Coronary artery (tissue), 2 donors: Measurements from ENCODE around the gene ZNF592.

ENCODE experiments used
- DNase-seq: peaks from one replicate; pipeline ENCODE4 v3.0.0-alpha.2; 2017; ENCODE audit warnings: low spot score
- H3K27ac ChIP-seq, 2 donors: fragments of 200-600 bp; sonication (generic); one replicate each; pipeline ENCODE4 v1.5.1; 2016 to 2019
- H3K4me3 ChIP-seq: fragments of 200-600 bp; sonication (generic); 2 replicates; pipeline ENCODE4 v1.5.1; 2016; ENCODE audit warnings: mild to moderate bottlenecking, moderate library complexity
- CTCF ChIP-seq: fragments of 200-600 bp; sonication (generic); IDR thresholded peaks from one replicate; pipeline ENCODE4 v1.5.1; 2019; ENCODE audit warnings: antibody characterized with exemption

The ZNF592 gene

DNA sequence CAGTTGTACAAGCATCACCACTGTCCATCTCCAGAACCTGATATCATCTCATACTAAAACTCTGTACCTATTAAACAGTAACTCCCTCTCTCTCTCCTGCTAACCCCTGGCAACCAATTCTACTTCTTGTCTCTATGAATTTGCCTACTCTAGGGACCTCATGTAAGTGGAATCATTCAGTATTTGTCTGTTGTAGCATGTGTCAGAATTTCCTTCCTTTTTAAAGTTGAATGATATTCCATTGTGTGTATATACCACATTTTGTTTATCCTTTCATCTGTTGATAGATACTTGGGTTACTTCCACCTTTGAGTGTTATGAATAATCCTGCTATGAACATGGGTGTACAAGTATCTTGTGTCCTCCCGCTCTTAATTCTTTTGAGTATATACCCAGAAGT is 16.6 kb downstream of the ZNF592 start:
- no peak for TF ChIP-seq CTCF
- DNase-seq: no peak

GRCh38 chr15:84765675-84766074 is 17.3 kb downstream of the ZNF592 start:
- TF ChIP-seq CTCF: no peak
- no peak overlapping the region for H3K4me3 ChIP-seq
- H3K27ac ChIP-seq: no peak overlapping the region
- no peak for DNase-seq

More for the DNA sequence above, 16.6 kb downstream of the ZNF592 start:
- Histone ChIP-seq H3K4me3 (no peak overlapping the region), H3K27ac (no peak overlapping the region)

- no peak overlapping the region for H3K27ac ChIP-seq
- H3K4me3 ChIP-seq: no peak overlapping the region
- no peak for TF ChIP-seq CTCF
- no peak for DNase-seq
Measured at GRCh38 chr15:84766461-84767035, 18.2 kb downstream of the ZNF592 start.

DNA sequence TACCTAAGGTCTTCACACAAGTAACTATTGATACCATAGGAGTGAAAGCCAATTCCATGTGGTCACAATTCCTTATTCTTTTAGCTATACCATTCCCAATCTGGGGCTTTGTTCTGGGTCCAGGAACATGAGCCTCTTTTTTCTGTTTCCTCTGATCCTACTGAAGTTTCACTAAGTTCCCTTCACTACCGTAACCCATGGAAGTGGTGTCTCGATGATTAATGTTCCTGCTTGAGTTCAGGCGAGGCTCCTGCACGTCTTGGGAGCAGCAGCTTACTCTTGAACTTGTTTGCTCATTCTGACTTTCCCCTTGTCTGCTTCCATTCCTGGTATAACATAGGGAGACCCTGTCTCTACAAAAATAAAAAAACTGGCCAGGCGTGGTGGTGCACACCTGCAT is 23.6 kb downstream of the ZNF592 start:
- H3K27ac ChIP-seq: no peak overlapping the region
- DNase-seq: no peak
- no peak overlapping the region for H3K4me3 ChIP-seq
- no peak for TF ChIP-seq CTCF

DNA sequence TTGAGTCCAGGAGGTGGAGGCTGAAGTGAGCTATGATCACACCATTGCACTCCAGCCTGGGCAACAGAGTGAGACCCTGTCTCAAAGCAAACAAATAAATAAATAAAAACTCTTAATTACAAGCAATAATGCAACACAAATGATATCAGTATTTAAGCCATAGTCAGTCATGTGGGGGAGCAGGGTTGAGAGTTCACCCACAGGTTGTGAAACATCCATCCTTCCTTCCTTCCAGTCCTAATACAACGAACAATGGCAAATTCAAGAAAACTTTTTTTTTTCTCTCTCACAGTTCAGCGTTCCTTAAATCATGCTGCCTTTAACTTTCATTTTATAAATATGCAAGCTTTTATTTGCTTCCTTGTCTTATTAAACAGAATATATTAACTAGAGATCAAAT is 24.1 kb downstream of the ZNF592 start:
- no peak for TF ChIP-seq CTCF
- no peak for DNase-seq
- no peak overlapping the region for H3K27ac ChIP-seq
- no peak overlapping the region for H3K4me3 ChIP-seq

- Histone ChIP-seq H3K4me3 (no peak overlapping the region), H3K27ac (no peak overlapping the region)
- DNase-seq: no peak
- TF ChIP-seq CTCF: no peak
Measured at GRCh38 chr15:84773716-84774115, 25.3 kb downstream of the ZNF592 start.

DNA sequence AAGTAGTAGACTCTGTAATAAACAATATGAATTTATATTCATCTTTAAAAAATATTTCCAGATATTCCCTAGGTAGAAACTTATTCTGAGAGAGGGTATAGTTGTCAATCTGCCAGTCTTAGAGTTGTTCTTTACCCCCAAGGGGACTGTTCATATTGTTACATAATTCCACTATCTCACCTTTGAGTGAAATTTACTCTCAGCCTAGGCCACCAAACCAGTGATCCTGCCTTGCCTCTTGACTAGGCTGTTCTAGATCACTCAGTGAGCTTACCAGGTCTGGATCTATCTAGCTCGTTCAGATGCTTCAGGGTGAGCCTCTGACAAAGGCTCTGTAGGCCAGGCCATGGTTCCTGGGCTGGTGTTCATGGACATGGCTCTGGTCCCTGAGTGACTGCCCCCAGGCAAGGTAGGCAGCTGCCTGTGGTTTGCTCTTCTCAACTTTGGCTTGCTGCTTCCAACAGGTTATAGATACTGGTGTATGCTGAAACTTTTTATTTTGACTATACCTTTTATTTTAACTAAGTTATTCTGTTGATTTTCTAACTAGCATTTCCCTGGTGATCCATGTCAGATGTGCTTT is 27.6 kb downstream of the ZNF592 start:
- H3K27ac ChIP-seq: no peak overlapping the region
- no peak for DNase-seq
- no peak overlapping the region for H3K4me3 ChIP-seq
- no peak for TF ChIP-seq CTCF
